Measurements from ENCODE around the gene OBSCN. TPM values are rescaled to one million over a fixed set of nuclear protein-coding genes. Genes with fewer than 3 reads are reported as not detected.

Gene OBSCN
- total and polyA plus RNA-seq, 10 of the 15 experiments (the other 5 are each of a cell fraction or from before 2014, with no cell fraction given) = 0.01 to 0.36 (median 0.08) TPM; not detected in 2

GRCh38 chr1:228336308-228337030 lies 128.6 kb downstream of the OBSCN start:
- FAIRE-seq (no peak), DNase-seq (ENCODE audit: low read depth, low spot score) (no peak), ATAC-seq (no peak)
- no peaks in the 10 kb centered on the region for H3K4me1 ChIP-seq (ENCODE audit: control insufficient read depth, insufficient read depth, low read length)
- ChIA-PET POLR2A (no interaction called here), RAD21 (ENCODE audit: unreplicated experiment) (no interaction called here), CTCF (no interaction called here), SMC1A (ENCODE audit: uncharacterized antibody, unreplicated experiment) (no interaction called here)
- no peak overlapping the region for H3K4me2 ChIP-seq (ENCODE audit: control insufficient read depth, insufficient read depth)
- H3K27ac ChIP-seq (ENCODE audit: control insufficient read depth, insufficient read depth) = no peak overlapping the region
- H3K9ac ChIP-seq (ENCODE audit: control insufficient read depth, insufficient read depth, low read length) = no peak overlapping the region
- TF ChIP-seq STAT1 (conservative IDR thresholded peaks at IDR 0.05) (no peak), ZBTB4 (CRISPR knock-in tag; IDR thresholded peaks at IDR 0.05) (no peak), MXI1 (IDR thresholded peaks at IDR 0.05; ENCODE audit: low read depth, low read length) (no peak), BACH1 (IDR thresholded peaks at IDR 0.05; ENCODE audit: borderline replicate concordance) (no peak)
- TF ChIP-seq, protein P1, sequence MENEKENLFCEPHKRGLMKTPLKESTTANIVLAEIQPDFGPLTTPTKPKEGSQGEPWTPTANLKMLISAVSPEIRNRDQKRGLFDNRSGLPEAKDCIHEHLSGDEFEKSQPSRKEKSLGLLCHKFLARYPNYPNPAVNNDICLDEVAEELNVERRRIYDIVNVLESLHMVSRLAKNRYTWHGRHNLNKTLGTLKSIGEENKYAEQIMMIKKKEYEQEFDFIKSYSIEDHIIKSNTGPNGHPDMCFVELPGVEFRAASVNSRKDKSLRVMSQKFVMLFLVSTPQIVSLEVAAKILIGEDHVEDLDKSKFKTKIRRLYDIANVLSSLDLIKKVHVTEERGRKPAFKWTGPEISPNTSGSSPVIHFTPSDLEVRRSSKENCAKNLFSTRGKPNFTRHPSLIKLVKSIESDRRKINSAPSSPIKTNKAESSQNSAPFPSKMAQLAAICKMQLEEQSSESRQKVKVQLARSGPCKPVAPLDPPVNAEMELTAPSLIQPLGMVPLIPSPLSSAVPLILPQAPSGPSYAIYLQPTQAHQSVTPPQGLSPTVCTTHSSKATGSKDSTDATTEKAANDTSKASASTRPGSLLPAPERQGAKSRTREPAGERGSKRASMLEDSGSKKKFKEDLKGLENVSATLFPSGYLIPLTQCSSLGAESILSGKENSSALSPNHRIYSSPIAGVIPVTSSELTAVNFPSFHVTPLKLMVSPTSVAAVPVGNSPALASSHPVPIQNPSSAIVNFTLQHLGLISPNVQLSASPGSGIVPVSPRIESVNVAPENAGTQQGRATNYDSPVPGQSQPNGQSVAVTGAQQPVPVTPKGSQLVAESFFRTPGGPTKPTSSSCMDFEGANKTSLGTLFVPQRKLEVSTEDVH (IDR thresholded peaks at IDR 0.05; ENCODE audit: low read depth, partially characterized antibody) = no peak
- no peak overlapping the region for H3K4me3 ChIP-seq
- no peaks in the 10 kb centered on the region for H3K36me3 ChIP-seq (ENCODE audit: control insufficient read depth in 2 of 2, insufficient read depth in 2 of 2, low read length in 1 of 2)
- no peaks in the 10 kb centered on the region for H3K79me2 ChIP-seq (ENCODE audit: control insufficient read depth, insufficient read depth, low read length)
- no TSS peak for BruUV-seq (replicated peaks)
- in situ Hi-C loops (cut with MboI) = no loop called here
- H4K20me1 ChIP-seq (ENCODE audit: control insufficient read depth, insufficient read depth) = no peaks in the 10 kb centered on the region
- no peaks in the 10 kb centered on the region for H3K9me3 ChIP-seq (replicated peaks; ENCODE audit: control insufficient read depth, insufficient read depth, low read length)
- intact Hi-C loops (cut with micrococcal nuclease; ENCODE audit: unreplicated experiment) = no loop called here
- no peaks in the 10 kb centered on the region for H3K27me3 ChIP-seq (replicated peaks in 1 of 2; ENCODE audit: control insufficient read depth in 2 of 2, insufficient read depth in 2 of 2, low read length in 1 of 2)
- WGBS (ENCODE audit: insufficient coverage, insufficient replicate concordance, low lambda C conversion rate, missing lambda C conversion rate) = 32% methylated on average over 18 of the region's 18 CpGs
- H2AFZ ChIP-seq (ENCODE audit: control insufficient read depth, low read depth, low read length) = no peak overlapping the region
